ENCODE measurements around the gene TGM3. TPM values are rescaled to one million over a fixed set of nuclear protein-coding genes. Genes with fewer than 3 reads are reported as not detected.

The TGM3 gene
- total and polyA plus RNA-seq, 2 experiments from 2014 or later, result 0.08 TPM; not detected in 1

DNA sequence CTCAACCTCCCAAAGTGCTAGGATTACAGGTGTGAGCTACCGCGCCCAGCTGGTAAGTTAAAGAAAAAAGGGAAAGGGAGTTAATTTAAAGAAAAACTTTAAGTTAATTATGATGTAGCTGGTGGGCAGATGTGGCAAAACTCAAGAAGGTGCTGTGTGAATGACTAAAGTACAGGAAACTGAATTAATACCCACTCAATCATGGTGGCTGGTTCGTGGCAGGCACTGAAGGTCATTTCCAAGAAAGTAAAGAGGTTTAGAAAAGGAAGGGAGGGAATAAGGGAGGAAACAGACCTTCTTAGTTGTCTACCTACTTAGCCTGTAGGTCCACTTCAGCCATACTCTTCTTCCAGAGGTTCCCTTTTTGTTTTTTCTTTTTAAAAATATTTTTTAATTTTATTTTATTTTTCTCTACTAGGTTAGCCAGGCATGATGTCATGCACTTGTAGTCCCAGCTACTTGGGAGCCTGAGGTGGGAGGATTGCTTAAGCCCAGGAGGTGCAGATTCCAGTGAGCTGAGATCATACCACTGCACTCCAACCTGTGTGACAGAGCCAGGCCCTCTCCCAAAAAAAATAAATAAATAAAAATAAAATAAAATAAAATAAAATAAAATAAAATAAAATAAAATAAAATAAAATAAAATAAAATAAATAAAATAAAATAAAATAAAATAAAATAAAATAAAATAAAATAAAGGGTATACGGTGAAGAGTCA is 11.9 kb upstream of the TGM3 start (continued):
- TF ChIP-seq, protein P1, sequence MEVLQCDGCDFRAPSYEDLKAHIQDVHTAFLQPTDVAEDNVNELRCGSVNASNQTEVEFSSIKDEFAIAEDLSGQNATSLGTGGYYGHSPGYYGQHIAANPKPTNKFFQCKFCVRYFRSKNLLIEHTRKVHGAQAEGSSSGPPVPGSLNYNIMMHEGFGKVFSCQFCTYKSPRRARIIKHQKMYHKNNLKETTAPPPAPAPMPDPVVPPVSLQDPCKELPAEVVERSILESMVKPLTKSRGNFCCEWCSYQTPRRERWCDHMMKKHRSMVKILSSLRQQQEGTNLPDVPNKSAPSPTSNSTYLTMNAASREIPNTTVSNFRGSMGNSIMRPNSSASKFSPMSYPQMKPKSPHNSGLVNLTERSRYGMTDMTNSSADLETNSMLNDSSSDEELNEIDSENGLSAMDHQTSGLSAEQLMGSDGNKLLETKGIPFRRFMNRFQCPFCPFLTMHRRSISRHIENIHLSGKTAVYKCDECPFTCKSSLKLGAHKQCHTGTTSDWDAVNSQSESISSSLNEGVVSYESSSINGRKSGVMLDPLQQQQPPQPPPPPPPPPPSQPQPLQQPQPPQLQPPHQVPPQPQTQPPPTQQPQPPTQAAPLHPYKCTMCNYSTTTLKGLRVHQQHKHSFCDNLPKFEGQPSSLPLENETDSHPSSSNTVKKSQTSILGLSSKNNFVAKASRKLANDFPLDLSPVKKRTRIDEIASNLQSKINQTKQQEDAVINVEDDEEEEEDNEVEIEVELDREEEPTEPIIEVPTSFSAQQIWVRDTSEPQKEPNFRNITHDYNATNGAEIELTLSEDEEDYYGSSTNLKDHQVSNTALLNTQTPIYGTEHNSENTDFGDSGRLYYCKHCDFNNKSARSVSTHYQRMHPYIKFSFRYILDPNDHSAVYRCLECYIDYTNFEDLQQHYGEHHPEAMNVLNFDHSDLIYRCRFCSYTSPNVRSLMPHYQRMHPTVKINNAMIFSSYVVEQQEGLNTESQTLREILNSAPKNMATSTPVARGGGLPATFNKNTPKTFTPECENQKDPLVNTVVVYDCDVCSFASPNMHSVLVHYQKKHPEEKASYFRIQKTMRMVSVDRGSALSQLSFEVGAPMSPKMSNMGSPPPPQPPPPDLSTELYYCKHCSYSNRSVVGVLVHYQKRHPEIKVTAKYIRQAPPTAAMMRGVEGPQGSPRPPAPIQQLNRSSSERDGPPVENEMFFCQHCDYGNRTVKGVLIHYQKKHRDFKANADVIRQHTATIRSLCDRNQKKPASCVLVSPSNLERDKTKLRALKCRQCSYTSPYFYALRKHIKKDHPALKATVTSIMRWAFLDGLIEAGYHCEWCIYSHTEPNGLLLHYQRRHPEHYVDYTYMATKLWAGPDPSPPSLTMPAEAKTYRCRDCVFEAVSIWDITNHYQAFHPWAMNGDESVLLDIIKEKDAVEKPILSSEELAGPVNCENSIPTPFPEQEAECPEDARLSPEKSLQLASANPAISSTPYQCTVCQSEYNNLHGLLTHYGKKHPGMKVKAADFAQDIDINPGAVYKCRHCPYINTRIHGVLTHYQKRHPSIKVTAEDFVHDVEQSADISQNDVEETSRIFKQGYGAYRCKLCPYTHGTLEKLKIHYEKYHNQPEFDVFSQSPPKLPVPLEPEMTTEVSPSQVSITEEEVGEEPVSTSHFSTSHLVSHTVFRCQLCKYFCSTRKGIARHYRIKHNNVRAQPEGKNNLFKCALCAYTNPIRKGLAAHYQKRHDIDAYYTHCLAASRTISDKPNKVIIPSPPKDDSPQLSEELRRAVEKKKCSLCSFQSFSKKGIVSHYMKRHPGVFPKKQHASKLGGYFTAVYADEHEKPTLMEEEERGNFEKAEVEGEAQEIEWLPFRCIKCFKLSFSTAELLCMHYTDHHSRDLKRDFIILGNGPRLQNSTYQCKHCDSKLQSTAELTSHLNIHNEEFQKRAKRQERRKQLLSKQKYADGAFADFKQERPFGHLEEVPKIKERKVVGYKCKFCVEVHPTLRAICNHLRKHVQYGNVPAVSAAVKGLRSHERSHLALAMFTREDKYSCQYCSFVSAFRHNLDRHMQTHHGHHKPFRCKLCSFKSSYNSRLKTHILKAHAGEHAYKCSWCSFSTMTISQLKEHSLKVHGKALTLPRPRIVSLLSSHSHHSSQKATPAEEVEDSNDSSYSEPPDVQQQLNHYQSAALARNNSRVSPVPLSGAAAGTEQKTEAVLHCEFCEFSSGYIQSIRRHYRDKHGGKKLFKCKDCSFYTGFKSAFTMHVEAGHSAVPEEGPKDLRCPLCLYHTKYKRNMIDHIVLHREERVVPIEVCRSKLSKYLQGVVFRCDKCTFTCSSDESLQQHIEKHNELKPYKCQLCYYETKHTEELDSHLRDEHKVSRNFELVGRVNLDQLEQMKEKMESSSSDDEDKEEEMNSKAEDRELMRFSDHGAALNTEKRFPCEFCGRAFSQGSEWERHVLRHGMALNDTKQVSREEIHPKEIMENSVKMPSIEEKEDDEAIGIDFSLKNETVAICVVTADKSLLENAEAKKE (CRISPR knock-in tag; IDR thresholded peaks at IDR 0.05), result no peak
- no peak for TF ChIP-seq EZH2phosphoT487 (IDR thresholded peaks at IDR 0.05; ENCODE audit: unreplicated experiment)

GRCh38 chr20:2285193-2285592 is 10.6 kb upstream of the TGM3 start:
- H3K36me3 Mint-ChIP-seq (ENCODE audit: low read depth), result no peaks in the 10 kb centered on the region
- Histone ChIP-seq H3K4me3 (no peak overlapping the region), H3K4me2 (no peak overlapping the region), H4K20me1 (replicated peaks; ENCODE audit: insufficient read depth) (no peaks in the 10 kb centered on the region), H3K9me2 (ENCODE audit: insufficient read depth) (no peaks in the 10 kb centered on the region), H3K79me2 (replicated peaks; ENCODE audit: insufficient read depth) (no peaks in the 10 kb centered on the region), H3K27me3 (ENCODE audit: insufficient read depth) (no peaks in the 10 kb centered on the region), H3K27ac (ENCODE audit: low read depth) (no peak overlapping the region), H2AFZ (no peak overlapping the region), H3K4me1 (ENCODE audit: insufficient read depth) (no peaks in the 10 kb centered on the region), H3K36me3 (ENCODE audit: insufficient read depth) (no peaks in the 10 kb centered on the region), H3F3A (replicated peaks; ENCODE audit: low read depth) (no peaks in the 10 kb centered on the region)
- no peak overlapping the region for H3K27ac Mint-ChIP-seq
- no peak overlapping the region for H3K4me3 Mint-ChIP-seq
- H3K9me3 Mint-ChIP-seq, result peaks cover 6% of the 10 kb centered on the region; the same call in 1 of the 3 replicates
- H3K27me3 Mint-ChIP-seq (ENCODE audit: insufficient read depth, low read depth, poor library complexity), result peaks cover 2% of the 10 kb centered on the region
- H3K4me1 Mint-ChIP-seq, result no peaks in the 10 kb centered on the region; the same call in 2 of the 3 replicates
- DNase-seq (ENCODE audit: low spot score), result no peak
- no peak for ATAC-seq
- TF ChIP-seq NANOG (IDR thresholded peaks at IDR 0.05; ENCODE audit: borderline replicate concordance) (no peak), STAT1 (IDR thresholded peaks at IDR 0.05; ENCODE audit: unreplicated experiment) (no peak), EZH2 (IDR thresholded peaks at IDR 0.05; ENCODE audit: low read depth, unreplicated experiment) (no peak), ZNF331 (CRISPR knock-in tag; IDR thresholded peaks at IDR 0.05; ENCODE audit: low read depth) (no peak), CREB1 (CRISPR knock-in tag; IDR thresholded peaks at IDR 0.05; ENCODE audit: low read depth) (no peak), JUNB (IDR thresholded peaks at IDR 0.05; ENCODE audit: unreplicated experiment) (no peak)
- TF ChIP-seq, protein P1 (CRISPR knock-in tag; IDR thresholded peaks at IDR 0.05), result no peak
